Activated T-cell treated with anti-CD3 and anti-CD28 coated beads for 1 hour (primary cell): ENCODE data around the gene NDUFAF3.

ENCODE experiments used
- DNase-seq: peaks from one replicate; pipeline ENCODE4 v3.0.0-alpha.2; 2020; ENCODE audit warnings: low read depth

NDUFAF3 gene

GRCh38 chr3:49054344-49054862 lies 32.5 kb downstream of the NDUFAF3 start:
- no peak for DNase-seq

GRCh38 chr3:49057268-49057667 lies 35.3 kb downstream of the NDUFAF3 start:
- DNase-seq = no peak

GRCh38 chr3:49058011-49058410 lies 36.1 kb downstream of the NDUFAF3 start:
- no peak for DNase-seq
